HepG2 (cell line): ENCODE measurements around the gene ST3GAL2. TPM values are rescaled to one million over a fixed set of nuclear protein-coding genes. Genes with fewer than 3 reads are reported as not detected.

ENCODE experiments used
- ATAC-seq: fragments of 200-7000 bp; cut with Tn5 transposase; 3 replicates; pipeline ENCODE4 v1.9.1; 2020; ENCODE audit warnings: mild to moderate bottlenecking, moderate library complexity
- BruUV-seq: library from RNA; stranded (reverse); fragments of 400-500 nt; replicated peaks from 2 replicates; lab custom pipeline; 2021; lab: Mats Ljungman, UMichigan
- CTCF ChIA-PET: fragments of 300-600 bp; formaldehyde crosslinking; extraction: SDS; loops from one replicate; lab custom pipeline; 2021; ENCODE audit warnings: low total read pairs, inconsistent platforms, low intra/inter-chr PET ratio; lab: Yijun Ruan, JAX
- POLR2A ChIA-PET: fragments of 350-600 bp; sonication (Branson Sonifier 250); formaldehyde crosslinking; loops from one replicate; lab custom pipeline; 2020; ENCODE audit warnings: antibody characterized with exemption, inconsistent platforms; lab: Yijun Ruan, JAX
- DNase-seq: peaks from one replicate; pipeline ENCODE4 v3.0.0-alpha.2; 2015; ENCODE audit warnings: low spot score
- FAIRE-seq: peaks from 3 replicates; lab custom pipeline; 2011; peaks lifted over from hg19 to GRCh38; lab: Jason Lieb, UNC
- H2AFZ ChIP-seq: one replicate; pipeline ENCODE4 v1.6.1; 2011; ENCODE audit warnings: low read length, inconsistent platforms
- H3K27ac ChIP-seq: fragments of 300-600 bp; 3 replicates; pipeline ENCODE4 v1.8.0; 2011; ENCODE audit warnings: mixed run types, mild to moderate bottlenecking, mixed read lengths, low read length, inconsistent platforms; ENCODE audit not compliant: insufficient read depth; ENCODE audit errors: extremely low read length
- H3K27me3 ChIP-seq, 2 experiments: fragments of 200-600 bp in 1 of 2; 2 replicates in 1 of 2; 3 replicates in 1 of 2; pipeline versions ENCODE4 v1.6.0 to v1.8.0; 2011; ENCODE audit warnings: low read length in 2 of 2, mild to moderate bottlenecking in 2 of 2, moderate library complexity in 2 of 2, inconsistent platforms in 1 of 2; ENCODE audit not compliant: insufficient read depth in 2 of 2, control insufficient read depth in 1 of 2
- H3K36me3 ChIP-seq, 2 experiments: fragments of 200-600 bp in 1 of 2; replicated peaks in 1 of 2; 2 replicates in 1 of 2; 3 replicates in 1 of 2; pipeline versions ENCODE4 v1.5.1 to v1.8.0; 2011; ENCODE audit warnings: low read length in 2 of 2, inconsistent platforms in 1 of 2; ENCODE audit not compliant: insufficient read depth in 2 of 2, control insufficient read depth in 1 of 2
- H3K4me1 ChIP-seq: 2 replicates; pipeline ENCODE4 v1.5.1; 2012; ENCODE audit warnings: low read length, inconsistent platforms; ENCODE audit not compliant: insufficient read depth
- H3K4me2 ChIP-seq: 2 replicates; pipeline ENCODE4 v1.6.0; 2011; ENCODE audit warnings: low read depth, low read length, inconsistent platforms
- H3K4me3 ChIP-seq, 3 experiments: fragments of 200-600 bp in 1 of 3; sonication (generic), shearing (Covaris generic) in 1 of 3; replicated peaks in 1 of 3; 2 replicates each; pipeline ENCODE4 v1.5.1; 2011 to 2016; ENCODE audit warnings: low read length in 3 of 3, inconsistent platforms in 2 of 3, low read depth in 2 of 3, mild to moderate bottlenecking in 2 of 3, control low read depth in 1 of 3, mixed read lengths in 1 of 3; ENCODE audit not compliant: insufficient read depth in 1 of 3
- H3K79me2 ChIP-seq: one replicate; pipeline ENCODE4 v1.6.1; 2011; ENCODE audit warnings: low read length, inconsistent platforms; ENCODE audit not compliant: insufficient read depth
- H3K9ac ChIP-seq: 2 replicates; pipeline ENCODE4 v1.6.0; 2011; ENCODE audit warnings: mild to moderate bottlenecking, low read depth, low read length, inconsistent platforms; ENCODE audit not compliant: insufficient read depth
- H3K9me3 ChIP-seq: 2 replicates; pipeline ENCODE4 v1.5.1; 2012; ENCODE audit warnings: mild to moderate bottlenecking, low read length
- H4K20me1 ChIP-seq: 2 replicates; pipeline ENCODE4 v1.6.0; 2011; ENCODE audit warnings: inconsistent platforms, mild to moderate bottlenecking, low read length, moderate library complexity; ENCODE audit not compliant: insufficient read depth
- DNMT3B ChIP-seq: conservative IDR thresholded peaks from 2 replicates; pipeline ENCODE4 v1.6.1; 2016; ENCODE audit warnings: missing biosample characterization, control low read depth
- ELF4 ChIP-seq: sonication (generic); formaldehyde crosslinking; IDR thresholded peaks from 2 replicates; pipeline ENCODE4 v1.5.0; 2020; ENCODE audit warnings: missing genetic modification reagents, mild to moderate bottlenecking, moderate library complexity, borderline replicate concordance
- KLF11 ChIP-seq: IDR thresholded peaks from 2 replicates; pipeline ENCODE4 v1.6.1; 2016; ENCODE audit warnings: missing compliant biosample characterization
- MEIS2 ChIP-seq: sonication (generic); formaldehyde crosslinking; IDR thresholded peaks from 2 replicates; pipeline ENCODE4 v1.9.0; 2021; ENCODE audit warnings: mild to moderate bottlenecking, missing genetic modification reagents
- RBFOX2 ChIP-seq: fragments of 200-400 bp; formaldehyde crosslinking; IDR thresholded peaks from 2 replicates; pipeline ENCODE4 v1.6.1; 2017; ENCODE audit warnings: low read depth, mild to moderate bottlenecking, low read length
- SP5 ChIP-seq: IDR thresholded peaks from 2 replicates; pipeline ENCODE4 v1.6.1; 2016; ENCODE audit warnings: low read depth, borderline replicate concordance
- SSRP1 ChIP-seq: IDR thresholded peaks from 2 replicates; pipeline ENCODE4 v1.6.1; 2016; ENCODE audit warnings: control low read depth
- TBX3 ChIP-seq: fragments of 450-650 bp; IDR thresholded peaks from 2 replicates; pipeline ENCODE4 v1.6.1; 2017; ENCODE audit warnings: antibody characterized with exemption, mild to moderate bottlenecking, inconsistent platforms, borderline replicate concordance
- TFDP1 ChIP-seq: IDR thresholded peaks from 2 replicates; pipeline ENCODE4 v1.6.1; 2016; ENCODE audit warnings: missing compliant biosample characterization, missing genetic modification reagents, borderline replicate concordance
- ZEB1 ChIP-seq: IDR thresholded peaks from 2 replicates; pipeline ENCODE4 v1.6.1; 2012; ENCODE audit warnings: mild to moderate bottlenecking, low read depth, inconsistent platforms; ENCODE audit not compliant: insufficient replicate concordance
- ZNF44 ChIP-seq: sonication (generic); formaldehyde crosslinking; IDR thresholded peaks from 2 replicates; pipeline ENCODE4 v1.5.1; 2020; ENCODE audit warnings: mild to moderate bottlenecking, missing genetic modification reagents
- ZNF549 ChIP-seq: sonication (generic); formaldehyde crosslinking; IDR thresholded peaks from 2 replicates; pipeline ENCODE4 v1.5.0; 2020; ENCODE audit warnings: missing genetic modification reagents
- ZNF556 ChIP-seq: sonication (generic); formaldehyde crosslinking; IDR thresholded peaks from 2 replicates; pipeline ENCODE4 v1.4.0; 2020; ENCODE audit warnings: mild to moderate bottlenecking, missing genetic modification reagents, borderline replicate concordance
- ZNF770 ChIP-seq: sonication (generic); formaldehyde crosslinking; IDR thresholded peaks from 2 replicates; pipeline ENCODE4 v1.5.0; 2020; ENCODE audit warnings: mild to moderate bottlenecking, missing genetic modification reagents
- ZNF781 ChIP-seq: sonication (generic); formaldehyde crosslinking; IDR thresholded peaks from 2 replicates; pipeline ENCODE4 v1.5.1; 2020; ENCODE audit warnings: borderline replicate concordance, mild to moderate bottlenecking, missing genetic modification reagents; ENCODE audit errors: not compliant biosample characterization
- ZSCAN21 ChIP-seq: sonication (generic); formaldehyde crosslinking; IDR thresholded peaks from 2 replicates; pipeline ENCODE4 v1.8.0; 2022; ENCODE audit warnings: mild to moderate bottlenecking, missing genetic modification reagents, moderate library complexity, borderline replicate concordance
- whole genome bisulfite sequencing: methylation state at CpG from one replicate; pipeline ENCODE4 v1.1.6; 2017; ENCODE audit warnings: low lambda C conversion rate; 5-methylcytosine and 5-hydroxymethylcytosine counted together
- in situ Hi-C: cut with HindIII; loops from 2 replicates; pipeline ENCODE4 v1.10.0; 2017; ENCODE audit warnings: low pct_unique_long_range_greater_than_20kb; ENCODE audit not compliant: extremely low pct_ligation_motif_present
- intact Hi-C: fragments of 100-400 bp; cut with micrococcal nuclease; formaldehyde crosslinking; loops from one replicate; pipeline ENCODE4 v1.10.0; 2022; ENCODE audit not compliant: unreplicated experiment
- polyA plus RNA-seq, 8 experiments: library from polyadenylated mRNA; depleted of rRNA in 3 of 8; stranded (reverse) in 7 of 8; unstranded in 1 of 8; fragments of >200 nt; fragmentation: Illumina TruSeq in 4 of 8; extraction: Trizol in 4 of 8; gene quantifications; 2 replicates each; pipeline versions ENCODE4 v1.2.1 to v1.2.3, GENCODE V29; 2011 to 2016; ENCODE audit warnings: low read depth in 4 of 8, missing spikeins in 1 of 8, mixed read lengths in 1 of 8; ENCODE audit not compliant: insufficient read depth in 1 of 8
- total RNA-seq, 5 experiments: library from RNA; depleted of rRNA; stranded (reverse); fragments of >200 nt; fragmentation: Illumina TruSeq; extraction: Trizol; gene quantifications; 2 replicates each; pipeline ENCODE4 v1.2.3, GENCODE V29; 2016; ENCODE audit warnings: low read depth in 1 of 5

The ST3GAL2 gene
- total and polyA plus RNA-seq, 2 of the 13 experiments (the other 11 are each of a cell fraction or from before 2014, with no cell fraction given), result 16.3 to 24.9 TPM

- in situ Hi-C loops, result no loop called here
- no peak overlapping the region for H3K9ac ChIP-seq
- H3K4me3 ChIP-seq, result no peak overlapping the region
- POLR2A ChIA-PET, result no interaction called here
- H4K20me1 ChIP-seq, result no peaks in the 10 kb centered on the region
- peaks cover 45% of the 10 kb centered on the region for H3K79me2 ChIP-seq
- TF ChIP-seq DNMT3B (no peak), ZNF44 (no peak), SP5 (CRISPR knock-in tag) (no peak), ZNF770 (CRISPR knock-in tag) (peak; percentile 70; the same call in 1 of the 2 replicates), TBX3 (no peak), RBFOX2 (0 out of 2 replicates have a peak, but pooled peaks have one; percentile 11), ELF4 (CRISPR knock-in tag) (no peak)
- CTCF ChIA-PET, result no interaction called here
- H3K27me3 ChIP-seq, result no peaks in the 10 kb centered on the region; a peak in 1 of 5 replicates
- H3K9me3 ChIP-seq, result no peaks in the 10 kb centered on the region
- intact Hi-C loops, result no loop called here
- no peak overlapping the region for H3K4me2 ChIP-seq
- FAIRE-seq, result no peak
- no TSS peak for BruUV-seq
- ATAC-seq, result no peak
- H2AFZ ChIP-seq, result no peak overlapping the region
- H3K27ac ChIP-seq, result no peak overlapping the region
- 78% methylated on average over 2 of the region's 2 CpGs for WGBS
- H3K4me1 ChIP-seq, result peaks cover 37% of the 10 kb centered on the region
- no peak for DNase-seq
- peaks cover 8 to 33% of the 10 kb centered on the region in 2 experiments for H3K36me3 ChIP-seq
Observed at GRCh38 chr16:70349783-70350182, 89.1 kb downstream of the ST3GAL2 start.

- Histone ChIP-seq H2AFZ (no peak overlapping the region), H4K20me1 (no peaks in the 10 kb centered on the region), H3K27me3 (no peaks in the 10 kb centered on the region; a peak in 1 of 5 replicates), H3K27ac (no peak overlapping the region), H3K36me3 (peaks cover 4 to 28% of the 10 kb centered on the region in 2 experiments), H3K4me2 (no peak overlapping the region), H3K4me1 (peaks cover 38% of the 10 kb centered on the region), H3K9me3 (no peaks in the 10 kb centered on the region), H3K4me3 (no peak overlapping the region), H3K79me2 (peaks cover 45% of the 10 kb centered on the region), H3K9ac (no peak overlapping the region)
- FAIRE-seq, result no peak
- in situ Hi-C loops, result no loop called here
- CTCF ChIA-PET, result no interaction called here
- WGBS, result 84% methylated on average over 2 of the region's 2 CpGs
- intact Hi-C loops, result no loop called here
- DNase-seq, result no peak
- BruUV-seq, result no TSS peak
- POLR2A ChIA-PET, result no interaction called here
- no peak for ATAC-seq
- TF ChIP-seq ZEB1 (no peak), ZNF556 (CRISPR knock-in tag) (no peak), KLF11 (no peak), ZNF549 (CRISPR knock-in tag) (no peak), ZNF781 (no peak), TFDP1 (CRISPR knock-in tag) (no peak), SSRP1 (CRISPR knock-in tag) (no peak), ZSCAN21 (CRISPR knock-in tag) (no peak), MEIS2 (CRISPR knock-in tag) (no peak)
Observed at GRCh38 chr16:70348991-70349390, 89.9 kb downstream of the ST3GAL2 start.
